ENCODE measurements around the gene MRAP.

The MRAP gene

GRCh38 chr21:32329776-32330175 is 31.1 kb downstream of the MRAP start:
- Histone ChIP-seq H3K27ac (replicated peaks) (no peak overlapping the region), H3K27me3 (ENCODE audit: insufficient read depth, poor library complexity, severe bottlenecking) (no peaks in the 10 kb centered on the region), H3K4me3 (replicated peaks; ENCODE audit: insufficient read depth, low read length) (no peak overlapping the region)
- TF ChIP-seq GABPA (IDR thresholded peaks at IDR 0.05; ENCODE audit: low read depth), result no peak
- no peak for TF ChIP-seq SPI1 (IDR thresholded peaks at IDR 0.05; ENCODE audit: borderline replicate concordance, low read depth)
- no peak for TF ChIP-seq POLR2AphosphoS5 (IDR thresholded peaks at IDR 0.05; ENCODE audit: low read depth)
- no peak for DNase-seq (ENCODE audit: low read depth in 1 of 2, low spot score in 1 of 2)

- no peak for TF ChIP-seq SPI1 (IDR thresholded peaks at IDR 0.05; ENCODE audit: borderline replicate concordance, low read depth)
- TF ChIP-seq GABPA (IDR thresholded peaks at IDR 0.05; ENCODE audit: low read depth), result no peak
- no peak for TF ChIP-seq CTCF (IDR thresholded peaks at IDR 0.05; ENCODE audit: insufficient read depth, low read length)
- TF ChIP-seq REST (IDR thresholded peaks at IDR 0.05; ENCODE audit: insufficient replicate concordance, low read depth), result no peak
- TF ChIP-seq POLR2AphosphoS5 (IDR thresholded peaks at IDR 0.05; ENCODE audit: low read depth), result no peak
- H3K4me3 ChIP-seq (replicated peaks; ENCODE audit: insufficient read depth, low read length), result no peak overlapping the region
- DNase-seq (ENCODE audit: low read depth in 1 of 2, low spot score in 1 of 2), result no peak
- no peak overlapping the region for H3K27ac ChIP-seq (replicated peaks)
- no peaks in the 10 kb centered on the region for H3K27me3 ChIP-seq (ENCODE audit: insufficient read depth, poor library complexity, severe bottlenecking)
These were observed 32.2 kb downstream of the MRAP start for GRCh38 chr21:32330784-32331311.

- no peak for DNase-seq (ENCODE audit: low read depth in 1 of 2, low spot score in 1 of 2)
- TF ChIP-seq SPI1 (IDR thresholded peaks at IDR 0.05; ENCODE audit: borderline replicate concordance, low read depth) (no peak), CTCF (IDR thresholded peaks at IDR 0.05; ENCODE audit: insufficient read depth, low read length) (no peak), REST (IDR thresholded peaks at IDR 0.05; ENCODE audit: insufficient replicate concordance, low read depth) (no peak), GABPA (IDR thresholded peaks at IDR 0.05; ENCODE audit: low read depth) (no peak), POLR2AphosphoS5 (IDR thresholded peaks at IDR 0.05; ENCODE audit: low read depth) (no peak)
- Histone ChIP-seq H3K27me3 (ENCODE audit: insufficient read depth, poor library complexity, severe bottlenecking) (no peaks in the 10 kb centered on the region), H3K4me3 (replicated peaks; ENCODE audit: insufficient read depth, low read length) (no peak overlapping the region), H3K27ac (replicated peaks) (no peak overlapping the region)
These were observed 33.0 kb downstream of the MRAP start for GRCh38 chr21:32331444-32332305.

GRCh38 chr21:32332463-32332951 is 33.9 kb downstream of the MRAP start:
- no peak for TF ChIP-seq POLR2AphosphoS5 (IDR thresholded peaks at IDR 0.05; ENCODE audit: low read depth)
- Histone ChIP-seq H3K27me3 (ENCODE audit: insufficient read depth, poor library complexity, severe bottlenecking) (no peaks in the 10 kb centered on the region), H3K27ac (replicated peaks) (no peak overlapping the region), H3K4me3 (replicated peaks; ENCODE audit: insufficient read depth, low read length) (no peak overlapping the region)
- DNase-seq (ENCODE audit: low read depth in 1 of 2, low spot score in 1 of 2), result no peak

Data from HL-60 (cell line).